ENCODE measurements around the gene PROM2. TPM values are rescaled to one million over a fixed set of nuclear protein-coding genes. Genes with fewer than 3 reads are reported as not detected.
"Not testable (repeated sequence)": the region's sequence is repeated elsewhere in the genome, so short reads cannot be mapped to it uniquely, and the experiment has no call there.

PROM2 gene
- total RNA-seq, 1 donor from 2014 or later: 1.1 TPM

- peak; percentile 39 for DNase-seq (ENCODE audit: low spot score)
- ATAC-seq: no peak
Observed at GRCh38 chr2:95269036-95269680, 5.1 kb upstream of the PROM2 start.

- not testable (repeated sequence) for ATAC-seq; DNase-seq (ENCODE audit: low spot score)
Observed at GRCh38 chr2:95269745-95270144, 4.5 kb upstream of the PROM2 start.

GRCh38 chr2:95270541-95271081, 3.6 kb upstream of the PROM2 start:
- ATAC-seq: no peak
- DNase-seq (ENCODE audit: low spot score): peak; percentile 41

GRCh38 chr2:95271381-95271971, 2.8 kb upstream of the PROM2 start:
- DNase-seq (ENCODE audit: low spot score) (no peak), ATAC-seq (no peak)

- ATAC-seq (no peak), DNase-seq (ENCODE audit: low spot score) (no peak)
Observed at GRCh38 chr2:95272299-95272751, 1.9 kb upstream of the PROM2 start.

GRCh38 chr2:95272781-95273180, 1.5 kb upstream of the PROM2 start:
- DNase-seq (ENCODE audit: low spot score) (no peak), ATAC-seq (no peak)

- no peak for ATAC-seq
- DNase-seq (ENCODE audit: low spot score): peak; percentile 39
Observed at GRCh38 chr2:95273566-95274290, 521 bp upstream of the PROM2 start.

- DNase-seq (ENCODE audit: low spot score) (peak; percentile 24), ATAC-seq (no peak)
Observed at GRCh38 chr2:95275151-95275515, 884 bp downstream of the PROM2 start.

GRCh38 chr2:95275601-95276243, 1.5 kb downstream of the PROM2 start:
- DNase-seq (ENCODE audit: low spot score): no peak
- ATAC-seq: no peak

- DNase-seq (ENCODE audit: low spot score) (no peak), ATAC-seq (no peak)
Observed at GRCh38 chr2:95276244-95276887, 2.1 kb downstream of the PROM2 start.

- ATAC-seq: no peak
- DNase-seq (ENCODE audit: low spot score): no peak
Observed at GRCh38 chr2:95276888-95277245, 2.6 kb downstream of the PROM2 start.

GRCh38 chr2:95277246-95277906, 3.1 kb downstream of the PROM2 start:
- DNase-seq (ENCODE audit: low spot score) (no peak), ATAC-seq (peak; percentile 53)

GRCh38 chr2:95278051-95278471, 3.8 kb downstream of the PROM2 start:
- no peak for DNase-seq (ENCODE audit: low spot score)
- ATAC-seq: no peak

GRCh38 chr2:95278637-95279225, 4.5 kb downstream of the PROM2 start:
- no peak for ATAC-seq
- no peak for DNase-seq (ENCODE audit: low spot score)

GRCh38 chr2:95279435-95280035, 5.3 kb downstream of the PROM2 start:
- DNase-seq (ENCODE audit: low spot score): no peak
- no peak for ATAC-seq

- ATAC-seq (no peak), DNase-seq (ENCODE audit: low spot score) (no peak)
Observed at GRCh38 chr2:95281071-95281470, 6.8 kb downstream of the PROM2 start.

- DNase-seq (ENCODE audit: low spot score): no peak
- no peak for ATAC-seq
Observed at GRCh38 chr2:95281786-95282185, 7.5 kb downstream of the PROM2 start.

GRCh38 chr2:95282458-95282857, 8.2 kb downstream of the PROM2 start:
- DNase-seq (ENCODE audit: low spot score) (no peak), ATAC-seq (no peak)

GRCh38 chr2:95283562-95283961, 9.3 kb downstream of the PROM2 start:
- no peak for ATAC-seq
- DNase-seq (ENCODE audit: low spot score): no peak
